Gastrocnemius medialis (tissue), 4 donors: ENCODE measurements around the gene NFATC4.

Experiments
- CTCF ChIP-seq, 5 experiments: fragments of 450-650 bp in 3 of 5; fragments of 200-600 bp in 2 of 5; sonication (generic) in 2 of 5; IDR thresholded peaks in 4 of 5; conservative IDR thresholded peaks in 1 of 5; 1 replicate in 4 of 5; 2 replicates in 1 of 5; pipeline ENCODE4 v1.5.1; 2016 to 2019; ENCODE audit warnings: antibody characterized with exemption in 5 of 5, mild to moderate bottlenecking in 3 of 5, moderate library complexity in 3 of 5
- POLR2A ChIP-seq, 2 donors: fragments of 450-650 bp; IDR thresholded peaks; one replicate each; pipeline ENCODE4 v1.6.1; 2017; ENCODE audit warnings: antibody characterized with exemption in 2 of 2, mild to moderate bottlenecking in 2 of 2, moderate library complexity in 2 of 2

GRCh38 chr14:24388474-24389179 lies 20.6 kb downstream of the NFATC4 start:
- no peak for TF ChIP-seq POLR2A (IDR thresholded peaks at IDR 0.05)
- TF ChIP-seq CTCF (IDR thresholded peaks at IDR 0.05 in 4 of 5, conservative IDR thresholded peaks at IDR 0.05 in 1 of 5), result no peak
